ENCODE measurements around the gene ROR2. TPM values are rescaled to one million over a fixed set of nuclear protein-coding genes. Genes with fewer than 3 reads are reported as not detected.
"Not testable (repeated sequence)": the region's sequence is repeated elsewhere in the genome, so short reads cannot be mapped to it uniquely, and the experiment has no call there.

Gene ROR2
- total RNA-seq, 1 donor from 2014 or later: under 0.01 TPM

DNA sequence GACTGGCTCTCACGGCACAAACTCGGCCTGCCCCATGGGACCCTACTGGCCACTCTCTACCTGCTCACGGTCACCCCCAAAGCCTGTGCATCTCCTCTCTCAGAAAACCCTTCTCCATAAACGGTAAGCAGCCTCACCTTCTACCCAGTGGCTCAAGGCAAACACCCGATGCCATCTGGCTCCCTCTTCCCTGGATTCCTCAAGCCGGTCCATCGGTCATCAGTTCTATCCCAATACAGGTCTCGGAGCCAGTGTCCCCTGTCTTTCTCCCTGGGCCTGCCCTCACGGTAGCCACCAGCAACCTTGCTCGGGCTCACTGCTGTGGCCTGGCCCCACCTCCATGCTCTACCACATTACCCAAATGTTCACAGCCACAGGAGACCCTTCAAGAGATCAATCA lies 134.1 kb downstream of the ROR2 start:
- no peak for DNase-seq

DNA sequence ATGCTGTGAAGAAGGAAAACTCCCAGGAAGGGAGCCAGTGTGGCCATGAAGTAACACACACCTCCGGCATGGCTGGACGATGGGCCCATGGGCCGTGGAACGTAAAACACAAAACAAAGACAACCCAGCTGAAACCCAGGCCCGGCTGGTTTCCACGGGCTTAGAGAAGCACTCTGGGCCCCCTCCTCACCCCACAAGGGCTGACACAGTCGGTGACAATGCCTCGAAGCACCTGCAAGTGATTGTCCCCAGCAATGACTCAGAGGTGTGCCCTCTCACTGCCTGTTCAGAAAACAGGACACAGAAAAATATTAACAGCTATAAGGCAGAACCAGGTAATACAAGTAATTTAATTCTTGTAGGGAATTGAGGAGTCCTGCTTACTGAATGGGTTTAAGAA lies 135.3 kb downstream of the ROR2 start:
- DNase-seq: no peak

DNA sequence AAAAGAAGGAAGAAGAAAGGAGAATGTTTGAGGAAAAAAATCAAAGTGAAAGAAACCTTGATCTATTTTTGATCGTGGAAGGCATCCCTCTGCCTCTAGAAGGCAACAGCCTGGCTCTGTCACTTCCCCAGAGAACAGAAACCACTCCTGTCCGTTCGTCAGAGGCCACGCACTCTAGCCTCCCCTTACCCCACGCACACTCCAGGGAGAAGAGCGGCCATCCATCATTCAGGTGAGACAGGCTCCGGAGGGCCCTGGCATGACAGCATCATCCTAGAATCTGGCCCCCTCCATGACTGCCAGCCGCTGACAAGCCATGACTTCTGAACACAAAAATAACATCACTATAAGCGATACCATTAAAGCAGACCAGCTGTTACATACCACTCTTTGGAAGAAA lies 135.8 kb downstream of the ROR2 start:
- DNase-seq: no peak

DNA sequence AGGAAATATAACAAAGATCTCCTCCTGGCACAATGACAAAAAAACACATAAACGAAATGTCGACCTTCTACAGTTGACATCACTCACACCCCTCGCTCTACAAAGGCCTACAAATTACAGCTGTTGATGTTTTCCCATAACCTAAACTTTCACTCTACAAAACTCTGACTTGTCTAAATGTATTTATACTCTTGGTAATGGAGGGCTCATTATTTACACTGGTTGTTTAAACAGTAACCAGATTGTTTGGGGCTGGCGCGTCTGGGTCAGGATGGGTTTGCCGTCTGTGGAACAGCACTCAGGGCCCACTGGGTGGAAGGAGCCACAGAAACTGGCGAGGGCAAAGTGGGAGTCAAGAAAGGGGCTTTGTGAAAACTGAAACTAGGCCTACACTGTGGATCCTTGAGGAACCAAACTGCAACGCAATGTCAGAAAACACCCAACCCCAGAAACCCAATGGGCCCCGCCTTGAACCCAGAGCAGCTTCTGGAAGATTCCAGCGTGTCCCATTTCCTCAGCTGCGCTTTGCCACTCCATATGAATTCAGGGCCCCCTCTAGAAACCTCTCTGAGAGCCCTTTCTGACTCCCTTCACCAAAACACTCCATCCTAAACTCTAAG lies 136.7 kb downstream of the ROR2 start:
- no peak for DNase-seq

DNA sequence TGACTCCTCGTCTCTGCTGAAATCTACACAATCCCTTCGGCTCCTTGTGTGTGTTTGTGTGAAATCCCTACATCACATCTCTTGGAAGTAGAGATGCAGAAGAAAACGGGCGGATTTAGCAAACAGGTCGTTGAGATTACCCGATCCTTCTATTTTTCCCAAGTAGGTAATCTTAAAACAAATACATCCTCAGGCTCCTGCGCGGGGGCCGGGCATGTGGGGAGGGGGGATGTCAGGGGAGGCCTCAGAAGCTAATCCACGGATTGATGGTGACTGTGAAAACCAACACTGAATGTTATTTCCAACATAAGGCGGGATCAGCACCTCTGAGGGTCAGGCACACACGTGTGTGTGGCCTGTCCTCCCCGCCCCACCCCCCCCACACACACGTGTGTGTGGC lies 137.8 kb downstream of the ROR2 start:
- no peak for DNase-seq

DNA sequence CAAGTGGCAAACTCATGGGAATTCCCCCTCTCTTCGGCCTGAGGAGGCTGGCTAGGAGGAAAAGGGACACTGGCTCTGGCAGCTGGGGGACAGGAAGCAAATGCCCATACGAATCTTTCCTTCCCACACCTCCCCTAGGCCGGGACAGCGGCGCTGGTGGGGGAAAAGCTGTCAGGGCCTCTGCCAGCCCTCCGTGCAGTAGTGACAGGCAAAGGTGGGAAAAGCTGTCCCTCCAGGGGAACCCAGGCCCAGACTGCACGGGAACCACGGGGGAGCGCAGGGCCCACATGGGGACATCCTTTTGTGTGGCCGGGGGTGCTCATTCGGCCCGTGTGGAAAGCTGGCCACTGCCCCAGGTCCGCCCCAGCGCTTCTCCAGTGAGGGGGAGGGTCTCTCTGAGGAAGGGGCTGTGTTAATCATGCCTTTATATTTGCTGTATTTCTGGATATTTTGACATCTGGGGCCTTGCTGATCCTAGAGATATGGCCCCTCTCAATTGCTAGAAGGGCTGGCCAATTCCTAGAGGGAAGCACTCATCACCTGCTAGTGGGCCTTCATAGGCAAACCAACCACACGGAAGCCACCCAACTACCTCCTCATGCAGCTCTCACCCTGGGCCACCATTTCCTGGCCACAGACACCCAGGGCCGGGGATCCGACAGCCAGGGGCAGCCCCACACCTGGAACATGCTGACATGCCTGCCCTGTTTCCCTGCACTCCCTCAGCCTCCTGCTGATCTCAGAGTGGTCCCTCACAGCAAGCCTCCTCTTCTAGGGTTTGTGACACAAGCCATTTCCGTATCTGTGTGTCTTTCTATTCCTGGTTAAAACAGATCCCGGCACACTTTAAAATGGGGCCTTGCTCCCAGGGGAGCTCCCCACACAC lies 138.8 kb downstream of the ROR2 start:
- DNase-seq: no peak

DNA sequence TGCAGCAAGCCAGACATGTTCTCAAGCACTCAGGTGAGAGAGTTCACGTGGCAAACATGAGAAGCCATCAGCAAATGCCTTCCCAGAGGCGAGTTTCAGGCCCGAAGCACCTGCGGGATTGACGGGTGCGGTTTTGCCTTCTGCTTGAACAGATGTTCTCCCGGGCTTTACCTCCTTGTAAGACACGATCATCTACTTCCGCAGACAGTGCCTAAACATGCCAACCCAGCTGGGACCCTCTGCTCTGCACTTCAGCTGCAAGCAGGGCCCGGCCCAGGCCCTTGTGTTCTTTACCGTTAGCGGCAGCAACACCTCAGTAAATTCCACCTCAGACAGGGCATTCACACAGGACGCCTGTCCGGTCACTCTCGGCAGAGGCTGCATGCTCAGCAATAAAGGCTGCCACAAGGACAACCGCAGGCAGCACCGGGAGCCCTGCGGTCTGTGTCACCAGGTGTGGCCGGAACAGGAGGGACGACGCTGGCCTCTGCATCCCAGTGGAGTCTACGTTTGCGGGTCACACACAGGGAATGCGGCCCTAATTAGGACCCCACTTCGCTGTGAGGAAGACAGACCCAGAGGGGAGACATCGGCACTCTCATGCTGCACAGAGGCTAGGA lies 139.6 kb downstream of the ROR2 start:
- no peak for DNase-seq

DNA sequence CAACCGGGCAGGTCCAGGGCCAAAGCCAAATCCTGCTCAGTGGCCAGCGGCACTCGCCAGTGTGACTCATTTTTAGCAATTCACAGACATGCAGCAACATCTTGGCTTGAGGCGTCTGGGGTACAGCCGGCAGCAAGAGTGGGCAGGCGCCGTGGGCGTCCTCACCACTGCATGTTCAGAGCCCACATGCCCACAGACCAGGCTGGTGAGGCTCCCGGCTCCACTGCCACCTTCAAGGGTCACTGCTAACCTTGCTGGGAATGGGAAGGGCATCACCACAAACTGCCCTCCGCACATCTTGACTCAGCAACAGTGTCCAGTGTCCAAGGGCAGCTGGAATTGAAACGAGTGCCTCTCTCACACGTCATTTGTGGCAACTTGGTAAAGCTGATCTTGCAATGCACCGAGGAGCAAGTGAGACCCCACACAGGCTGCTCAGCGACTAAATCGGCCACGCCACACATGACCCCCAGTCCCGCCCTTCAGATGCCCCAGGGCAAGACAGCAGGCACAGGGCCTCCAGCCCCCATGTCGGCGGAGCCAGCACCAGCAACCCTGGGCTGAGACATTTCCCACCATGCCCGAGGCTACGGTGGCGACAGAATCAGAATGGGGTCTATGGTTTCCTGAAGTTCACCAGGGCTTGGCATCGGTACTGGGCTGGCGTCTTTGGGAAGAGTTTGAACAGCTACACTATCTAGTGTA lies 140.3 kb downstream of the ROR2 start:
- no peak for DNase-seq

DNA sequence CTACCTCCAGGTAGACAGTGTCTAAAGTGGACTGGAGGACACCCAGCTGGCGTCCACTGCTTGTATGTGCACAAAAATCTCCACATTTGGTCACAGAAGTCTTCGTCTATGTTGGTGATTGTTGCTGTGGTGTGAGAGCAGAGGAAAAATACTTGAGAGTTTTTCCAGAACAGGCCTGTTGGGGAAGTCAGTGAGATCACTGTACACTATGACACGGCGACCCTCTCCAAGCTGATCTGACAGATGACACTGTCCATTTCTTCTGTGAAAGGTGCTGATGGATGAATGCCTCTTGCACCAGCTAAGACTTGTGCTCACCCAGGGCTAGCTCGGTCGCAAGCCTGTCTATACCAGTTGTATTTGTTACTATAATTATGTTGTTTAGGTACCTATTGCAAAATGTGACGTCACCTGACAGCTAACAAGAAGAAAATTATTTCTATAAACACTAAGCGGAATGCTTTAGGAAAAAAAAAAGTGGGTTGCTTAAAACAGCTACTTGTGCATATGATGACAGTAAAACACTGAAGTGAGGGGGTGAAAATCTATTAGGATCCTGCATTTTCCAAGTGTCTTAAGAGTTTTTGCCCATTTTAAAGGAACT lies 142.3 kb downstream of the ROR2 start:
- no peak for DNase-seq

DNA sequence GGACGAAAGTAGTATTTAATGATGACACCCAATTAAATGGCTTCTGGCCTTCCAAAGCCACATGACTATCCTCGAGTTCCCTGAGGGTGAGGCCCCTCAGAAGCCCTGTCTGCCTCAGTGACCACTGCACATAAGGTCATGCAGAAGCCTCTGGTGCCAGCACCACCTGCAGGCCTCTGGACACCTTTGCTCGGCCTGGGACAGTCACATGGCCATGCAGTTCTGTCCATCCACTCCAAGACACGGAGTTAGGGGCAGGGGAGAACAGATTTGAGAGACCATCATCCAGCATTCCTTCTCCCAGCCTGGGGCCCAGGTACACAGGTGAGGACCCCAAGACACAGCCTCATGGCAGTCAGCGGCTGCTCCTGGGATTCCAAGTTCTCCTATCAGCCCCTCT lies 145.0 kb downstream of the ROR2 start:
- no peak for DNase-seq

DNA sequence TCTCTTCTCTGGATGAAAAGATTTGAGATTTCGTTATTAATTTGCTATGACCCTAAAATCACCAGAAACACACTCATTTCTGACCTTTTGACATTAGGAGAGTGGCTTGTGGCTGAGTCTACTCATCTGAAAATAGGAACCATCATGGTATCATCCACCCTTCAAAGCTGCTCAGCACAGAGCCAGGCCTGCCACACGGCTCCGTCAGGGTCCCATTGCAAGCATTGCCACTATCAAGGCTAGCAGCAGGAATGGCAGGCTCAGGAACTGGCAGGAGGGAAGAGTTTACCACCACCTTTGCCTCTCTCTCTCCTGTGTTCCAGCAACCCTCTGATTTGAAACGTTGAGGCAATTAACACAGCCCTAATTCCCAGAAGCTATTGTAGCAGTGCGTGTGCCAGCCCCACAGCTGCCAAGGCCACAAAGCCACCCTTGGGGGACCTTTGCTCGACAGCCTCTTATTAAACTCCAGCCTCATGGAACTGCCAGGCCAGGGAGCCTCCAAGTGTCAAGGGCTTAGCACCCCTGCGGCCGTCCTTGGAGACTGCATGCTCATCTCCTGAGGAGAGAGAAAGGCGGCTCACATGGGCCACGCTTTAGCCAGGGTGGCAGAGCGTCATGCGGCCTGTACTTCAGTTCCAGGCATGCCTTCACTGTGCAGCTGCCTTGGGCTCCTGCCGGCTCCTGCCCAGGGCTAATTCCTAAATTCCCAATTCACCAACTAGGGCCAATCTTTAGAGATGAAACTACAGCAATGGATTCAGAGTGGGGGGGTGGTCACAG lies 145.9 kb downstream of the ROR2 start:
- DNase-seq: no peak

DNA sequence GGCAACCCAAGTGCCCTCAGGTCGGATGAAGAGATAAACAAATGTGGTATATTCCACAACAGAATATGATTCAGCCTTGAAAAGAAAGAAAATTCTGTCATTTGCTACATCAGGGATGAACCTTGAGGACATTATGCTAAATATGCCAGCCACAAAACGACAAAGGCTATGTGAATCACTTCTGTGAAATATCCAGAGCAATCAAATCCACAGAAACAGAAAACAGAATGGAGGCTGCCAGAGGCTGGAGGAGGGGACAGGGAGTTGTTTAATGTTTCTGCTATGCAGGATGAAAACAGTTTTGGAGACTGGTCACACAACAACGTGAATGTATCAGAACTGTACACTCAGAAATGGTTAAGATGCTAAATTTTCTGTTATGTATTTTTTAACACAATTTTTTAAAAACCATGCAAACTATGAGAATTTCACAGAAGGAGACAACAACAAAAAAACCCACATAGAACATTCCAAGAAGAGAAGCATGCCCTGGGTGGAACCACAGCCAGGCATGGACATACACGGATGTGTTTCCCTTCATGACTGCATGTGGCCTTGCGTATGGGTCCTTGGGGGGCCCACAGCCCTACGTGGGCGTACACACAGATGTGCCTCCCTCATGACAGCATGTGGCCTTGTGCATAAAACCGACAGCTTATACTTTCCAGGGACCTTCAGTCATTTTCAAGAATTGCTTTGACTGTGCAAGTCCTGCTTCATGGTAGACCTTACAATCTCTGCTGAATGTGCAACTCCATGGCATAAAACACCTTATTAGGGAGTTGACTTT lies 146.7 kb downstream of the ROR2 start:
- no peak for DNase-seq

DNA sequence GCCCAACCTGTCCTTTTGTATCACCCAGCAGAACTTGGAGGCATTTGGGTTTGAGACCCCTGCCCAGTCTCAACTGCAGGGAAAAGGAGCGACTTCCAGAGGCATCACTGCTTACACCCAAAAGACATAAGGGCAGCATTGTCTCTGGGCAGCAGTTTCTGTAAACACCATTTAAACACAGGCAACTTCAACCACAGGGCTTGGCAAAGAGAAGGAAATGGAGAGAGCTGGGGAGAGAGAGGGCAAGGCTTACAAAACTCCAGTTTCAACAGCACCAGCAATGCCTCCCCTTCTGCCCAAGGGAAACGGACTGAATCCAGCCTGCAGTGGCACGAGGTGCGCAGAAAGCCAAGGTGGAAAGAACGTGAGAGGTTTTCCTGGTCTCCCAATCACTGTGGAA lies 147.6 kb downstream of the ROR2 start:
- no peak for DNase-seq

DNA sequence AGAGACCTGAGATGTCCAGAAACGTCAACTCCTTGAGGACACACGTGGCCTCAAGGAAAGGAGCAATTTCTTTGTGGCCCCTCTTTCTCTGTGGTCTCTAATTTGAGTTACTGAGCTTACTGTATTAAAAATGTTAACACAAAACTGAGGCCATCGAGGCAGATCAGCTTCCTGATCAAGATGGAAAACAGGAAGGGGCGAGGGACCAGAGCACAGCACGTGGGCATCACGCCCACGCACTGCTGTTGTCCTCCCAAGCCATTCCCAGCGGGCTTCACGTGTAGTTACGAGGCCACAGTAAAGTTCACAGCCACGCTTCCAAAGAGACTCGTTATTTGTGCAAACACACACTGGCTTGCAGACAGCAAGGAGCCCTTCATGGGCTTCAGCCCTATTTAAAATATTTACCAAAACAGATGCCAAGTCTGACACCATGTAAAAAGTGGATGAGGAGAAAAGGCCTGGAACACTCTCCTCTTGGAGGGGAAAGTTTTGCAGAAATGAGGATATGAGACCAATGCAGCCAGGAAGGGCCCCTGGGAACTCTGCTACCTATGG lies 149.5 kb downstream of the ROR2 start:
- DNase-seq: no peak

DNA sequence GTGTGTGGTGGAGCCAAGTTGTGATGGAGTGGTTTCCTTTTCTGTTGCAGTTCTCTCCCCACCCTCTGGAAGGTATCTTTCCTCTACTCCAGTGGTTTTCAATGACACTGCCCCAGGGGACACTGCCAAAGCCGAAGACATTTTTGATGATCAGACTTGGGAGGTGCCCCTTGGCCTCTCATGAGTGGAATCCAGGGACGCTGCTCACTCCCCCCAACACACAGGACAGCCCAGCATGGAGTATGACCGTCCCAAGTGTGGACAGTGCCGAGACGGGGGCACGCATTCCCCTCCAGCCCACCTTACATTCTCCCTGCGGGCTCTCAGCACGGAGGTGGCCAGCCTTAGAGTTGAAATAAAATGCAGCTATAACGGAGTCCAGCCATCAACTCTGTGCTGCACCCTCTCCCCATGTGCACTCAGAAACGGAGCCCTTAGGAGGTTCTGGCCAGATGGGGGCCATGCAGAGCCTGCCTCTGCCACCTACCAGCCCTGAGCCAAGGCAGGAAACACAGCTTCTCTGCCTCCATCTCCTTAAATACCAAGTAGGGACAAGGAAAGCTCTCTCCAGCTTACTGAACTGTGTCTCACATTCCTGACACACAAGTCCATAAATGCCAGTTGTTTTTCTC lies 150.8 kb downstream of the ROR2 start:
- DNase-seq: no peak

DNA sequence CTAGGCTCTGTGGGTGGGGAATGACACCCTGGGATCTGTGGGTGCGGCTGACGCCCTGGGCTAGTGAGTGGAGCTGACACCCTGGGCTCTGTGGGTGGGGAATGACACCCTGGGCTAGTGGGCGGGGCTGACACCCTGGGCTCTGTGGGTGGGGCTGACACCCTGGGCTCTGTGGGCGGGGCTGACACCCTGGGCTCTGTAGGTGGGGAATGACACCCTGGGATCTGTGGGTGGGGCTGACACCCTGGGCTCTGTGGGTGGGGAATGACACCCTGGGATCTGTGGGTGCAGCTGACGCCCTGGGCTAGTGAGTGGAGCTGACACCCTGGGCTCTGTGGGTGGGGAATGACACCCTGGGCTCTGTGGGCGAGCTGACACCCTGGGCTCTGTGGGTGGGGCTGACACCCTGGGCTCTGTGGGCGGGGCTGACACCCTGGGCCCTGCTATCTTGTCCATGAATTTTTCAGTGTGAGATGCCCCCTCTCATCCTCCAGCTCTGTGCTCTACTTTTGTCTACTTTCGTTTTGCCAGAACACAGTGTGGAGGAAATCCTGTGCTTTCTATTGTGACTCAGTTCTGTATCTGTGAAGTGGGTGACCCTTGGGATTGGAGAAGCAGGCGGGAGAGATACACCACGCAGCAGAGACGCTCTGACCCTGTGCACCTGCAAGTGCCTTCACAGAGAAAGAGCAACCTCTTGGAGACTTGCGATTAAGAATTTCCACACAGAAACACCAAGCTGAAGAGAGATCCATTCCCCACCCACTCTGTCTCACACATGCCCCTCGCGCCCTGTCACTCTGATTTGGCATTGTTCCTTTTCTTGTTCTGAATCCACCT lies 151.5 kb downstream of the ROR2 start:
- not testable (repeated sequence) for DNase-seq

DNA sequence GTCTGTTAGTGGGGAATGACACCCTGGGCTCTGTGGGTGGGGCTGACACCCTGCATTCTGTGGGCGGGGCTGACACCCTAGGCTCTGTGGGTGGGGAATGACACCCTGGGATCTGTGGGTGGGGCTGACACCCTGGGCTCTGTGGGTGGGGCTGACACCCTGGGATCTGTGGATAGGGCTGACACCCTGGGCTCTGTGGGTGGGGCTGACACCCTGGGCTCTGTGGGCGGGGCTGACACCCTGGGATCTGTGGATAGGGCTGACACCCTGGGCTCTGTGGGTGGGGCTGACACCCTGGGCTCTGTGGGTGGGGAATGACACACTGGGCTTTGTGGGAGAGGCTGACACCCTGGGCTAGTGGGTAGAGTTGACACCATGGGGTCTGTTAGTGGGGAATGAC lies 152.5 kb downstream of the ROR2 start:
- DNase-seq: not testable (repeated sequence)

DNA sequence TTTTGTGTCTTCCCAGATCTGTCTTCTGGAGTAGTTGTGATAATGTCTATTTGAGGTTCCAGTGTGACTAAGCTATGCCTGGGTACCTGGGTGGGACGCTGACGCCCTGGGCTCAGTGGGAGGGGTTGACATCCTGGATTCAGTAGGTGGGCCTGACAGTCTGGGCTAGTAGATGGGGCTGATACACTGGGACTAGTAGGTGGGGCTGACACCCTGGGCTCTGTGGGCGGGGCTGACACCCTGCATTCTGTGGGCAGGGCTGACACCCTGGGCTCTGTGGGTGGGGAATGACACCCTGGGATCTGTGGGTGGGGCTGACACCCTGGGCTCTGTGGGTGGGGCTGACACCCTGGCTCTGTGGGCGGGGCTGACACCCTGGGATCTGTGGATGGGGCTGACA lies 153.5 kb downstream of the ROR2 start:
- DNase-seq: not testable (repeated sequence)

DNA sequence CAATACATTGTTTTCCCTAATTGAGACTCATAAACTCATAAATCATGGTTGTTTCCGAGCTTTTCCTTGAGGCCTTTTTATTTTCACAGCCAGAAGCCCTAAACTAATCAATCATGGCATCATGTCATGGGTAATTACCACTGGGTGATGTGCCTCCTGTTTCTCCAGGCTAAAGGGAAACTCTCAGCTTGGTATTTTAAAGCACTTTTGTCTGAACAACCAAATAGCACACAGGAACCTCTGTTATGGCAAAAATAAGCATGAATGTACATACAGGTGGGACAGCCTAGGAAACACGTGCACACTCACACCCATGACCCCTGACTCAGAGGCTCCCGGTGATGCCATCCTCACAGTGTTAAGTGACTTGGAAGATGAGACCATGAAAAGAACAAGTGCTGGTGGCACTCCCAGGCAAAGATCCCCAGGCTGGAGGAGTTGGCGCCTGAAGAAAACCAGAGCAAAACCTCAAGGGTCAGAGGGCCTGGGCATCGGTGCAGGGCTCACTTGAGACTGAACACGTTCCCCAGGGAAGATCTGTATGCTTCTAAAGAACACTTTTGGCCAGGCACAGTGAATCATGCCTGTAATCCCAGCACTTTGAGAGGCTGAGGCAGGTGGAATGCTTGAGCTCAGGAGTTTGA lies 154.3 kb downstream of the ROR2 start:
- no peak for DNase-seq

Measured in dermis blood vessel endothelial cell (primary cell).